K562 (cell line): ENCODE data around the gene CTCFL. TPM values are rescaled to one million over a fixed set of nuclear protein-coding genes. Genes with fewer than 3 reads are reported as not detected.

ENCODE experiments used
- ATAC-seq: fragments of 200-7000 bp; cut with Tn5 transposase; 3 replicates; pipeline ENCODE4 v1.9.1; 2020; ENCODE audit warnings: moderate library complexity
- BruUV-seq: library from RNA; stranded (reverse); fragments of 400-500 nt; replicated peaks from 2 replicates; lab custom pipeline; 2021; lab: Mats Ljungman, UMichigan
- CTCF ChIA-PET: fragments of 300-600 bp; formaldehyde crosslinking; extraction: SDS; loops from one replicate; lab custom pipeline; 2021; ENCODE audit warnings: low intra/inter-chr PET ratio; lab: Yijun Ruan, JAX
- POLR2A ChIA-PET: fragments of 300-600, 350-650 bp; sonication (Branson Sonifier 250); formaldehyde crosslinking; extraction: SDS; loops from one replicate; lab custom pipeline; 2021; ENCODE audit warnings: antibody characterized with exemption, inconsistent platforms; lab: Yijun Ruan, JAX
- DNase-seq, 4 experiments: peaks; one replicate each; pipeline versions ENCODE4 v3.0.0 to v3.0.0-alpha.2; 2011 to 2018; ENCODE audit warnings: low spot score in 3 of 4, mixed read lengths in 3 of 4; ENCODE audit errors: extremely low read depth in 1 of 4
- FAIRE-seq: peaks from 2 replicates; lab custom pipeline; 2011; peaks lifted over from hg19 to GRCh38; lab: Jason Lieb, UNC
- H2AFZ ChIP-seq: 2 replicates; pipeline ENCODE4 v1.6.0; 2011; ENCODE audit warnings: low read depth, low read length, control low read depth, inconsistent platforms
- H3K27ac ChIP-seq: fragments of 200-600 bp; 3 replicates; pipeline ENCODE4 v1.8.0; 2011; ENCODE audit warnings: low read depth, mild to moderate bottlenecking, control low read depth, inconsistent platforms, low read length, moderate library complexity, mixed read lengths; ENCODE audit errors: extremely low read depth
- H3K27me3 ChIP-seq, 2 experiments: fragments of 300-600 bp in 1 of 2; 2 replicates in 1 of 2; 3 replicates in 1 of 2; pipeline versions ENCODE4 v1.6.0 to v1.8.0; 2011; ENCODE audit warnings: inconsistent platforms in 2 of 2, low read length in 2 of 2, mild to moderate bottlenecking in 1 of 2, mixed read lengths in 1 of 2, moderate library complexity in 1 of 2; ENCODE audit not compliant: control insufficient read depth in 2 of 2, insufficient read depth in 2 of 2
- H3K36me3 ChIP-seq: fragments of 300-600 bp; 3 replicates; pipeline ENCODE4 v1.8.0; 2011; ENCODE audit warnings: mild to moderate bottlenecking, low read length, inconsistent platforms; ENCODE audit not compliant: control insufficient read depth, insufficient read depth
- H3K4me1 ChIP-seq, 2 experiments: fragments of 200-600 bp in 1 of 2; replicated peaks in 1 of 2; 2 replicates in 1 of 2; 3 replicates in 1 of 2; pipeline versions ENCODE4 v1.5.1 to v1.8.0; 2011; ENCODE audit warnings: inconsistent platforms in 2 of 2, low read length in 2 of 2, mild to moderate bottlenecking in 1 of 2, mixed read lengths in 1 of 2, moderate library complexity in 1 of 2; ENCODE audit not compliant: control insufficient read depth in 2 of 2, insufficient read depth in 2 of 2
- H3K4me2 ChIP-seq: 2 replicates; pipeline ENCODE4 v1.6.1; 2011; ENCODE audit warnings: low read length, control low read depth, inconsistent platforms, mixed read lengths; ENCODE audit not compliant: insufficient read depth
- H3K4me3 ChIP-seq: fragments of 200-600 bp; sonication (generic), shearing (Covaris generic); 2 replicates; pipeline ENCODE4 v1.5.1; 2016; ENCODE audit warnings: control low read depth, inconsistent platforms
- H3K79me2 ChIP-seq: fragments of 200-600 bp; 3 replicates; pipeline ENCODE4 v1.8.0; 2011; ENCODE audit warnings: low read length, inconsistent platforms; ENCODE audit not compliant: control insufficient read depth, insufficient read depth
- H3K9ac ChIP-seq, 2 experiments: 2 replicates each; pipeline versions ENCODE4 v1.6.0 to v1.6.1; 2011; ENCODE audit warnings: low read depth in 2 of 2, low read length in 2 of 2, control low read depth in 1 of 2, inconsistent platforms in 1 of 2, mild to moderate bottlenecking in 1 of 2, mixed read lengths in 1 of 2; ENCODE audit not compliant: insufficient read depth in 1 of 2
- H3K9me1 ChIP-seq: one replicate; pipeline ENCODE4 v1.6.0; 2011; ENCODE audit warnings: inconsistent platforms, mild to moderate bottlenecking, low read length, moderate library complexity; ENCODE audit not compliant: control insufficient read depth, insufficient read depth
- H3K9me3 ChIP-seq: replicated peaks from 2 replicates; pipeline ENCODE4 v1.5.1; 2011; ENCODE audit warnings: low read depth, low read length, inconsistent platforms; ENCODE audit not compliant: control insufficient read depth, insufficient read depth
- H4K20me1 ChIP-seq: replicated peaks from 2 replicates; pipeline ENCODE4 v1.6.1; 2011; ENCODE audit warnings: low read length, inconsistent platforms, mixed read lengths; ENCODE audit not compliant: control insufficient read depth, insufficient read depth
- BCOR ChIP-seq: fragments of 450-650 bp; IDR thresholded peaks from 2 replicates; pipeline ENCODE4 v1.6.1; 2016
- FOXM1 ChIP-seq, 2 experiments: fragments of 450-650 bp in 1 of 2; sonication (generic) in 1 of 2; formaldehyde crosslinking in 1 of 2; IDR thresholded peaks; 2 replicates each; pipeline versions ENCODE4 v1.6.1 to v1.9.0; 2017 to 2022; ENCODE audit warnings: low read depth in 2 of 2, mild to moderate bottlenecking in 2 of 2, missing genetic modification reagents in 1 of 2, moderate library complexity in 1 of 2
- RBM25 ChIP-seq: fragments of 200-400 bp; formaldehyde crosslinking; IDR thresholded peaks from 2 replicates; pipeline ENCODE4 v1.6.1; 2018; ENCODE audit warnings: low read length, low read depth, moderate library complexity; ENCODE audit not compliant: severe bottlenecking
- RCOR1 ChIP-seq, 2 experiments: IDR thresholded peaks; 2 replicates each; pipeline ENCODE4 v1.6.1; 2012; ENCODE audit warnings: low read depth in 2 of 2, low read length in 2 of 2, borderline replicate concordance in 1 of 2, improper control_type of control experiment in 1 of 2
- ZFP36 ChIP-seq: fragments of 150-350 bp; IDR thresholded peaks from 2 replicates; pipeline ENCODE4 v1.6.1; 2018; ENCODE audit warnings: low read length, low read depth; ENCODE audit not compliant: partially characterized antibody
- ZNF551 ChIP-seq: fragments of 250-450 bp; sonication (Bioruptor Pico); IDR thresholded peaks from 2 replicates; pipeline ENCODE4 v1.5.0; 2021; ENCODE audit warnings: mild to moderate bottlenecking, moderate library complexity
- WGBS: fragments of 100-300 bp; shearing (Covaris generic); methylation state at CpG from one replicate; pipeline ENCODE4 v1.1.6; 2016; ENCODE audit warnings: low coverage, mixed read lengths; ENCODE audit not compliant: insufficient coverage; ENCODE audit errors: missing lambda C conversion rate; 5-methylcytosine and 5-hydroxymethylcytosine counted together
- in situ Hi-C: fragments of 300-500 bp; cut with MboI; formaldehyde crosslinking; loops from 4 replicates; pipeline ENCODE4 v1.15.0; 2018; ENCODE audit warnings: inconsistent platforms, mixed read lengths
- intact Hi-C: fragments of 100-400 bp; cut with micrococcal nuclease; formaldehyde crosslinking; loops from 2 replicates; pipeline ENCODE4 v1.14.2; 2022
- polyA plus RNA-seq, 8 experiments: library from polyadenylated mRNA; depleted of rRNA in 4 of 8; stranded (reverse) in 5 of 8; unstranded in 3 of 8; fragments of >200 nt; fragmentation: Nextera tagmentation in 2 of 8; fragmentation: Illumina TruSeq in 1 of 8; extraction: Ambion mirVana in 2 of 8; extraction: Trizol in 1 of 8; gene quantifications; 2 replicates each; pipeline versions ENCODE4 v1.2.1 to v1.2.3, GENCODE V29; 2011 to 2014; ENCODE audit warnings: inconsistent platforms in 1 of 8, missing spikeins in 1 of 8
- total RNA-seq, 7 experiments: library from RNA; depleted of rRNA in 6 of 7; stranded (reverse); fragments of >200 nt in 6 of 7; fragmentation: Illumina TruSeq in 2 of 7; extraction: Trizol in 2 of 7; gene quantifications; 2 replicates each; pipeline versions ENCODE4 v1.2.1 to v1.2.3, GENCODE V29; 2011 to 2021; ENCODE audit warnings: low replicate concordance in 1 of 7
- TF ChIP-seq, protein P1 (sequence below): sonication (generic); formaldehyde crosslinking; IDR thresholded peaks from 2 replicates; pipeline ENCODE4 v1.8.0; 2022; ENCODE audit warnings: mild to moderate bottlenecking, low read depth, missing genetic modification reagents

CTCFL gene
- total and polyA plus RNA-seq, 9 of the 15 experiments (the other 6 are each of a cell fraction or from before 2014, with no cell fraction given): 42.4 to 188 (median 111) TPM

DNA sequence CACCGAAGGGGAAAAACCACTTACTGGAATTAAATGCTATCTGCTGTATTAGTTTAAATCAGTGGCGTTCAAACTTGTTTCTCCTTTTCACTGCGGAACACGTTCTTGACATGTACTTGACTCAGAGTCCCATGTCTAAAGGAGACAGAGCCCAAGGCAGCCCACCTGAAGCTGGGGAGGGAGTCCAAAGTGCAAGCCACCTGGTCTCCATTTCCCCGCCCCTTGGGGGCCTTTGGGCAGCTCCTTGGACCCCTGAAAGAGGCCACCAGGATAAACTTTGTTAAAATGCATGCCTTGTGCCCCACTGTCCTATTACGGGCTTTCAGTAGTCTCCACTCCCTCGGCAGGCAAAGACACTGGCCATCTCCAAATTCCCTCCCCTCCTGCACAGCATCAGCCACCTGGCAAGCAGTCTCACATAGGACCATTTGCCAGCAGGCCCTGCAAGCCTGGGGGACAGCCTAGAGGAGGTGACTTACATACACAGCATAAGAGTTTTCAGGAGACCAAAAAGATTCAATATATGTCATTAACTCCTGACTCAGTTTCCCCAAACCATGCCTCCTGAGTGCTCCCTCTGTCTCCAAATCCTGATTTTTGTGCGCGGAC, 42.6 kb upstream of the CTCFL start:
- ChIA-PET POLR2A (interaction anchor here (0.9 to 1.0 kb wide), 2 partner anchors 8 to 11 kb away, joined by 4 to 6 read pairs; no protein-coding TSS in a partner anchor), CTCF (no interaction called here)
- H4K20me1 ChIP-seq: no peaks in the 10 kb centered on the region
- H3K4me1 ChIP-seq: peaks cover 0 to 10% of the 10 kb centered on the region in 2 experiments; a peak in 3 of 5 replicates
- TF ChIP-seq, protein P1, sequence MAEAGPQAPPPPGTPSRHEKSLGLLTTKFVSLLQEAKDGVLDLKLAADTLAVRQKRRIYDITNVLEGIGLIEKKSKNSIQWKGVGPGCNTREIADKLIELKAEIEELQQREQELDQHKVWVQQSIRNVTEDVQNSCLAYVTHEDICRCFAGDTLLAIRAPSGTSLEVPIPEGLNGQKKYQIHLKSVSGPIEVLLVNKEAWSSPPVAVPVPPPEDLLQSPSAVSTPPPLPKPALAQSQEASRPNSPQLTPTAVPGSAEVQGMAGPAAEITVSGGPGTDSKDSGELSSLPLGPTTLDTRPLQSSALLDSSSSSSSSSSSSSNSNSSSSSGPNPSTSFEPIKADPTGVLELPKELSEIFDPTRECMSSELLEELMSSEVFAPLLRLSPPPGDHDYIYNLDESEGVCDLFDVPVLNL (CRISPR knock-in tag): no peak
- no peak for TF ChIP-seq ZNF551
- TF ChIP-seq BCOR: peak; percentile 72
- TF ChIP-seq RCOR1 (IDR thresholded peaks at IDR 0.05; ENCODE audit: borderline replicate concordance in 1 of 2, low read depth in 2 of 2, low read length in 2 of 2): 0 out of 4 replicates have a peak, but pooled peaks of 1 of the 2 experiments have one; percentile 23
- peak; percentile 82 for TF ChIP-seq RBM25
- TF ChIP-seq FOXM1 (IDR thresholded peaks at IDR 0.05; ENCODE audit: low read depth): no peak
- no peak for TF ChIP-seq FOXM1 (CRISPR knock-in tag; IDR thresholded peaks at IDR 0.05; ENCODE audit: low read depth)
- peak; percentile 97 for TF ChIP-seq ZFP36
- no peak overlapping the region for H3K4me2 ChIP-seq
- H2AFZ ChIP-seq: no peak overlapping the region
- no peak overlapping the region for H3K4me3 ChIP-seq
- H3K27me3 ChIP-seq: peaks cover 0 to 12% of the 10 kb centered on the region in 2 experiments; a peak in 1 of 5 replicates
- no peaks in the 10 kb centered on the region for H3K9me3 ChIP-seq
- ATAC-seq: no peak
- no peak overlapping the region for H3K27ac ChIP-seq
- no peaks in the 10 kb centered on the region for H3K79me2 ChIP-seq
- intact Hi-C loops (no loop called here), in situ Hi-C loops (no loop called here)
- no peaks in the 10 kb centered on the region for H3K9me1 ChIP-seq
- WGBS: 38% methylated on average over 9 of the region's 9 CpGs
- no TSS peak for BruUV-seq
- H3K36me3 ChIP-seq: no peaks in the 10 kb centered on the region
- no peak for FAIRE-seq
- H3K9ac ChIP-seq: no peak overlapping the region
- DNase-seq: no peak
